Umbilical cord (tissue), 2 donors: ENCODE measurements around the gene GNG13. TPM values are rescaled to one million over a fixed set of nuclear protein-coding genes. Genes with fewer than 3 reads are reported as not detected.
"Not testable (repeated sequence)": the region's sequence is repeated elsewhere in the genome, so short reads cannot be mapped to it uniquely, and the experiment has no call there.

Experiments
- DNase-seq: peaks from one replicate; pipeline ENCODE4 v3.0.0-alpha.2; 2015; ENCODE audit warnings: low spot score
- total RNA-seq: library from RNA; depleted of rRNA; stranded (reverse); fragments of >200 nt; gene quantifications from one replicate; pipeline ENCODE4 v1.2.3, GENCODE V29; 2014; ENCODE audit warnings: low replicate concordance; ENCODE audit not compliant: insufficient read depth

The GNG13 gene, protein sequence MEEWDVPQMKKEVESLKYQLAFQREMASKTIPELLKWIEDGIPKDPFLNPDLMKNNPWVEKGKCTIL
- not detected for total RNA-seq

DNA sequence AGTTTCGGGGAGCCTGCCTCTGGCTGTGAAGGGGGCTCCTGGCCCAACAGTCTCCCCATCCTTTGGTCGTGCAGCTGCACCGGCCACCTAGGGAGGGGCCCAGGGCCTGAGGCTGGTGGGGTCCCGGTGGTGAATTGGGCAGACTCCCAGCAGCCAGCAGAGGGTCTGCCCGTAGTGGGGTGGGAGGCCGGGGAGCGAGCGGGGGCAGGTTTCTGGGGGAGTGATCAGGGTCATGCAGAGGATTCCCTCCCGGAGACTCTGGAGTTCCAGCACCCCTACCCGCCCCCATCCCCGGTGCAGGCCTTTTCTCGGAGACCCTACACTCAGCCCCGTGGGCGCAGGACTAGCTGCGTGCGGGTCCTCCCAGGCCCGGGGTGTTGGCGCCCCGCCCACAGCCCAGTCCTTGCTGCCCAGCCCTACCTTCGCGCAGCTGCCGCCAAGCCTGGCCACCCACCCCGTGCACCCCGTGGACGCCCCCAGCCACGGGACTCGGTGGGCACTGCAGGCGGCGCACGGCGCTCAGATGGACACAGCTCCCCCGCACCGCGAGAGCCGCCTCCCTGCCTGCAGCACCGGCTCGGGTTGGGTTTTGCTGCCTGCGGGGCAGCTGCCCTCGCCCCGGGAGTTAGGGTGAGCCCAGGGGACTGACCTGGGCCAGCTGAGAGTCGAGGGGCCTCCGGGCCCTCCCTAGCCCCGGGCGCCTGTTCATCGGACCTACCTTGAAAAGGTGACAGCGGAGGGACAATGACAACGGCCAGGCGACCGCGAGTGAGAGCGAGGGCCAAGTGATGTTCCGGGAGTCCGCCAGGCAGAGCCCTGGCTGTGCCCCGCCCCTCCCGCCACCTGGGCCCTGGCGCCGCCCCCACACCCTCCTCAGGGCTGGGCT, at the start of gene GNG13:
Gene GNG13, minus strand, starts transcription at position 787 of the 886 bp plus-strand sequence. CDS start 1,657 bp downstream, outside the sequence.
- no peak for DNase-seq

DNA sequence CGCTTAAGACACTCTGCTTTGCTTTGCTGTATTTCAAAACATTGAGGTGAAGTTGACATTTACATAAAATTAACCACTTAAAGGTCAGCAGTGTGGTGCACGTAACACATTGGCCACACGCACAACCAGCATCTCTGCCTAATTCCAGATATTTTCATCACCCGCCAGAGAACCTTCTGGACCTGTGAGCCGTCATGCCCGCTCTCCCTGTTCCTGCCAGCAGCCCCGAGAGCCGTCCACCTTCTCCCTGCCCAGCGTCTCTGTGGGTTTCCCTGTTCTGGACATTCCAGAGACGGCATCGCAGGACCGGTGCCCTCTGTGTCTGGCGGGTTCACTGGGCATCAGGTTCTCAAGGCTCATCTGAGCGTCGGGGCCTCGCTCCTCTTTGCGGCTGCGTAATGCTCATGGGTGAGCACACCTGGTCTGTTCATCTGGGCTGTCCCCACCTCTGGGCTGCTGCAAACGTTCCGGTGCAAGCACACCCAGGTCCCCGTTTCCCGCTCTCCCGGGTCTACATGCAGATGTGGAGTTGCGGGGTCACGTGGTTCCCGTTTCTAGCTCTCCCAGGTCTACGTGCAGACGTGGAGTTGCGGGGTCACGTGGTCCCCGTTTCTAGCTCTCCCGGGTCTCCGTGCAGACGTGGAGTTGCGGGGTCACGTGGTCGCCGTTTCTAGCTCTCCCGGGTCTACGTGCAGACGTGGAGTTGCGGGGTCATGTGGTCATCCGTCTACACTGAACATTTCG, 48.1 kb upstream of the GNG13 start:
- DNase-seq = no peak

DNA sequence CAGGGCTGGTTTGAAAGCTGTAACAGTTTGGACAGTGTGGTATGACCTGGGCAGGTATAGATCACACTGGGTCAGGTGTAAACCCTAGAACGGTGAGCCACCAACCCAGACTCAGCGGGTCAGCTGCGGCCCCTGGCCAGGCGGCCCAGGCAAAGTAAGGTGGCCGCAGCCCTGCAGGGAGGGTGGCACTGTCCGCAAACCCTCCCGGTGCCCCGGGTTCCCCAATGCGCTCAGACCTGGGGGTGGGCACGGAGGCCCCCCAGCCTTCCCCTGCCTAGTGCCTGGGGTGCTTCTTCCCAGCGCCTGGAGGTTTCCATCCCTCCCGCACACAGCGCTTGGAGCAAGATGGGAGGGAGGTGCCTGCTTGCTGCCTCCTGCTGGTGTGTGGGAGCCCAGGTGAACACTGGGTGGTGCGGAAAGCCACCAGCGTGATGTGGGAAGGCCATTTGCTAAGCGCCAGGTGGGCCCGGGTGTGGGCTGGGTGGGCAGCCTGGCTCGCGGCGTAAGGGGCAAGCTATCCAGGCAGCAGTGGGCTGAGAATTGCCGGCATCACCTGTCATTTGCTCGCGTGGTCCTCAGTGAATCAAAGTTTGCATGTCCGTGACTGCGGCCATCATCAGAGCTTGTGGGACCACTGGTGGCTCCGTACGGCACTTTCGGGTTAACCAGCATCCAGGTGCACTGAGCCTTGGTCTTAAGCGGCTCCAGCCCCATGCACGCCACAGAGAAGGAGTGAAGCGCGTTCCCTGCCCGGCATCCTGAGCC, 47.3 kb upstream of the GNG13 start:
- DNase-seq = no peak

DNA sequence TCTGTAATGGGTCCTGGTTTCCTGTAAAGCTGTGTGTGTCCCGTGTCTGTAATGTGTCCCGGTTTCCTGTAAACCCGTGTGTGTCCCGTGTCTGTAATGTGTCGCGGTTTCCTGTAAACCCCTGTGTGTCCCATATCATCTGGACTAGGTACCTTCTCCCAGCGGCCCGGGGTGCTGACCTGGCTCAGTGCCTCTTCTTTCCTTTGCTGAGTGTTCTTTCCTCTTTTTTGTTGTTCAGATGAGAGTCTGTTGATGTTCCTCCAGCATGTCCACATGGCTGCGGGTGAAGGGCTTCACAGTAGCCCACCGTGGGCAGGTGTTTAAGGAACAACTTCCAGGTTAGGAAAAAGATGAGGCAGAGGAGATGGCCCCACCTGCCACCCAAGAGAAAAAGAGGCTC, 46.6 kb upstream of the GNG13 start:
- no peak for DNase-seq

DNA sequence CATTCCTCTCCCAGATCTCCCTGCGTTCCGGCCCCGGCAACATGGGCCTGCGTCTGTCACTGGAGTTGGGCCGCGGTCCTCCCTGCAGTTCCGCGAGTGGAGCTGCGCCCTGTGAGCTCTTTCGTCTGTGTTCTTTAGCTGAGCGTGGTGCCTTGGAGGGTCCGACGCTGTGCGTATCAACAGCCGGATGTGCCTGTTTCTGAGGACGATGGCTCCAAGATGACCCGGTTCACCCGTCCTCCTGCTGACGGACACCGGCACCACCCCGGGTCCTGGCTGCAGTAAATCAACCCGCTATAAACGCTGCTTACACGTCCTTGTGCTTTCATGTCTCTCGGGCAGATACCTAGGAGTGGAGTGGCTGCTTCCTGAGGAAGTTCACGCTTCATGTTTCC, 44.8 kb upstream of the GNG13 start:
- DNase-seq = no peak

DNA sequence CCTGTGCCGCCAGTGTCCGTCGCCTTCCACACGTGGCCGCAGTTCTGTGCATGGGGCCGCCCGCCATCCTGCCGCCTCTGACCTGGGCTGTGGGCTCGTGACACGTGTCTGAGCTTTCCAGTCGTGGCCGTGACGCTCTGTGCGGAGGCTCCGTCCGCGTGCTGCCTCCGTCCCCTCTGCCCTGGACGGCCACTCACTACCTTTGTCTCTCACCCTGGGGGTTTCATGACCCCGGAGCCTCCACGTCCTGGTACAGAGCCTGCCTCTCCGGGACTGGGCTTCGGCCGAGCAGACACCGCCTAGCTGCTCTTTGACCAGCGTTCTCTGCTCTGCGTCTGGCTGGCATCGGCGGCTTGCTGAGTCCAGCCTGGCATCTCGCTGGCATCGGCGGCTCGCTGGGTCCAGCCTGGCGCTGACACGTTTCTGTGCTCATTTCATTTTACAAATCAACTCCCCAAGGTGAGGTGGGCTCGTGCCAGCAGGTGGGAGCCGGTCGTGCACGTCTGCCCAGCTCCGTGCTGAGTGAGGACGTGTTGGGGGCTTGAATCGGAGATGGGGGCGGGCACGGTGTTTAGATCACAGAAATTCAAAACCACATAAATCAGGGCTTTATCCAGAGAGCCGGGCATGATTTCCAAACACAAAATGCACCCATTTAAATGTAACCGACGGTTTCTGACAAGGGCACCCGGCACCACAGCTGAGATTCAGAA, 44.3 kb upstream of the GNG13 start:
- no peak for DNase-seq

DNA sequence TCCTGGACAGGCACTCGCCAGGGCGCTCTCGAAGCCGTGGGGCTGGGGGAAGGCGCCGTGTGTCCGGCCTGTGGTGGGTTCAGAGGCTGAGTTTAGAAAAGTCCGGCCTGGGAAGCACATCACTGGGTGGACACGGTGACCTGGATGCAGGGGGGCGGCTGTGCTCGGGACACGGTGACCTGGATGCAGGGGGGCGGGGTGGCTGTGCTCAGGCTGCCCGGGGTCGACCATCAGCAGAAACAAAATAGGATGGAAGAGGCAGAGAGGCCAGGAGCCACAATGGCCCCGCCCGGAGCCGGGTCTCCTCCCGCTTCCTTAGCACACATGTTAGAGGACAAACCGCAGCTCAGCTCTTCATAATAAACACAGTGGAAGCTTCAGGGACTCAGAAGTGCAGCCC, 43.2 kb upstream of the GNG13 start:
- no peak for DNase-seq

DNA sequence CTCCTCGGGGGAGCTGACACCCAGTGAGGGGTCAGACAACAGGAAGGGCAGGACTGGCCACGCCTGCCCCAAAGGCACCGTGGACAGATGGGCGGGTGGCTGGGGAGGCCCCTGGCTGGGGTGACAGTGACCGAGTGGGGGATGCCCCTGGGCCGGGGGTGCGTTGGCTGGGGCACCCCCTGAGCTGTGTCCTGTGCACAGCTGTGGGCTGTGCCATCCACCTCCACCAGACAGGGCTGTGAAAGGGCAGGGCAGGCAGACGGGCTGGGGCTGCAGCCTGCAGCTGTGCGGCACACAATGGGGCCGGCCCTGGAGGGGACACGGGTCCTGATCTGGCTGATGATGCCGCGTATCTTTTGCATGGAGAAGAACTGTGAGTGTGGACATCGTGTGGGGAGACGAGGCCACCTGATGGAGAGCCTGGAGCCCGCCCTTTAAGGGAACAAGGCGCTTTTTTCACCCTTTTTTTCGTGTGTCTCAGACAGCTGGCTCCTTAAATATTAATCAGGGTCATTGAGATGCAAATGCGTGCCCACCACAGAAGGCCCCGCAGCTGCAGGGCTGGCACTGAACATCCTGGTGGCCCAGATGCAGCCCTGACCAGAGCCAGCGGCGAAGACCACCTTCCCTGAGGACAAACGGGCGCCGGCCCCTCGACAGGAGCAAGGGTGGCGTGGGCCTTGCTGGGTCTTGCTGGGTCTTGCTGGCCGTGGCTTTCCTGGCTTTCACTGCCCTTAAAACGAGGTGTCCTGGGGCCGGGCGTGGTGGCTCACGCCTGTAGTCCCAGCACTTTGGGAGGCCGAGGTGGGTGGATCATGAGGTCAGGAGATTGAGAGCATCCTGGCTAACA, 42.4 kb upstream of the GNG13 start:
- no peak for DNase-seq

DNA sequence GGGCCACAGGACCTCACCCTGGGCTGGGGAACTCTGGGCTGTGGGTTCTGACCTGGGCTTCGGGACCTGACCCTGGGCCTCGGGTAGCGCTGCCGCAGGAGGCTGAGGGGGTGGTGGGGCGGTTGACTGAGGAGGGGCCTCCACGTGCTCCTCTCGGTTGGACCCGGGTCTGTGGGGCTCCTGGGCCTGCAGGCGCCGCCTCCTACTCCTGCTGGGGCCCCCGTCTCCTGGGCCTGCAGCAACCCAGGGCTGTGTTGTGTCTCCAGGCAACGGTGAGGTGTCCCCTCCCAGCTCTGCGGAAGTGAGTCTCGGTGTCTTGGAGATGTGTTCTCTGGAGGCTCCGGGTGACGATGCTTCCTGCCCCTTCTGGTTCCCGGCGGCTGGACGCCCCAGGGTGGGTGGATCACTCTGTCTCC, 41.5 kb upstream of the GNG13 start:
- DNase-seq = peak; percentile 52

DNA sequence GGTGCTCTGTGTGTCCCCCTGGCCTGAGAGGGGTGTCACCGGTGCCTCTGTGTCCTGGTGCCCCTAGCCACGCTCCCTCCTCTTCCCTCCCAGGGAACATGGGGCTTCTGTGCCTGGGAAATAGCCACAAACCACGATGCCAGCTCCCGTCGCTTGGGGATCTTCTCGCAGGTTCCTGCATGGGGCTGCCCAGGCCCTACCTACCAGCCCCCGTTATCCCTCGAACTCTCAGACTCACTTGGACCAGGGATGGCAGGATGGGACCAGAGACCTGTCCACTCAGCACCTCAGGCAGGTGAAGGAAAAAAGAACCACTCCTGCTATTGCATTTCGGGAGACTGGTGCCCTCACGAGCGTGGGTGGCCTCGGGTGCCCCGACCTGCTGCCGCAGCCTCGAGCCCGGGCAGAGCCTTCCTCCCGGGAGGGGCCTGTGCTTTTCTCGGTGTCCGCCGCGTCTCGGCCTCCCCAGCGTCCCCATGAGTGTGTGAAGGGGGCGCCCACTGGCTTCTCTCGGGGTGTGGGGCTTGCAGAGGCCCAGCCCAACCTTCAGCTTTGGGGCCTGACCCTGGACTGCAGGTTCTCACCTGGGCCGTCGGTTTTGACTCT, 41.0 kb upstream of the GNG13 start:
- DNase-seq = no peak

DNA sequence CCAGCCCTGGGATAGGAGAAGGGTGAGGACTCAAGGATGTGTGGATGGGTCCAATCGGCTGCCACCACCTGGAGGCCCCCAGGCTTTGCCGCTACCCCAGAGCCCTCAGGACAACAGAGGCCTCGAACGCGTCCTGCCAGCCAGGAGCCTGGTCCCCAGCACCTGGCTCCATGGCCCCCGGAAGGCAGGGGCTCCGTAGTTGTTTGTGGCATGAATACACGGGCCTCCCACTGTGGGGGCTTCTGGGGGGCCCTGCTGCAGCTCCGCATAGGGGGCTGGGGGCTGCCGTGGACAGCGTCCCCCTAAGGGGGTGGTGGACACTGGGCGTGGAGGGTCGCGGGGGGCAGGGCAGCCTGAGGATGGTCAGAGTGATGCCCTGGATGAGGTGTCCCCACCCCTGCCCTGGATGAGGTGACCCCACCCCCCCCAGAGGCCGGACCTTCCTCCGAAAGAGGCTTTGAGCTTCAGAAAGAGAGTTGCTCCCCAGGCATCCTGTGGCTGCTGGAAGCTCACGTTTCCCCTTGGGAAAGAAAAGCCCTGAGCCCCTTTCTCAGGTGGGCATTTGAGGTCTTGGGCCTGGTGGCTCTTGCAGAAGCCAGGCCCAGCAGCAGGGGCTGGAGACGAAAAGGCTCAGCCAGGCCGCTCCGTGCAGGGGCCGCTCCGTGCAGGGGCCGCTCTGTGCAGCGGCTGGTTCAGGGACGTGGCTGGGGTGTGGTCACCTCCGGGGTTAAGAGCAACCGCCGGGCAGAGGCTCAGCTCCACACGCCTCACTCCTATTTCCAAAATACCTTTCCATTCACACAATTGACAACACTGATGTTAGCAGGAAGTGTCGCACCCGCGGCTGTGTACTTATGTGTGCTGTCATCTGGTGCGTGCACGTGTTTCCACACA, 40.3 kb upstream of the GNG13 start:
- DNase-seq = no peak

DNA sequence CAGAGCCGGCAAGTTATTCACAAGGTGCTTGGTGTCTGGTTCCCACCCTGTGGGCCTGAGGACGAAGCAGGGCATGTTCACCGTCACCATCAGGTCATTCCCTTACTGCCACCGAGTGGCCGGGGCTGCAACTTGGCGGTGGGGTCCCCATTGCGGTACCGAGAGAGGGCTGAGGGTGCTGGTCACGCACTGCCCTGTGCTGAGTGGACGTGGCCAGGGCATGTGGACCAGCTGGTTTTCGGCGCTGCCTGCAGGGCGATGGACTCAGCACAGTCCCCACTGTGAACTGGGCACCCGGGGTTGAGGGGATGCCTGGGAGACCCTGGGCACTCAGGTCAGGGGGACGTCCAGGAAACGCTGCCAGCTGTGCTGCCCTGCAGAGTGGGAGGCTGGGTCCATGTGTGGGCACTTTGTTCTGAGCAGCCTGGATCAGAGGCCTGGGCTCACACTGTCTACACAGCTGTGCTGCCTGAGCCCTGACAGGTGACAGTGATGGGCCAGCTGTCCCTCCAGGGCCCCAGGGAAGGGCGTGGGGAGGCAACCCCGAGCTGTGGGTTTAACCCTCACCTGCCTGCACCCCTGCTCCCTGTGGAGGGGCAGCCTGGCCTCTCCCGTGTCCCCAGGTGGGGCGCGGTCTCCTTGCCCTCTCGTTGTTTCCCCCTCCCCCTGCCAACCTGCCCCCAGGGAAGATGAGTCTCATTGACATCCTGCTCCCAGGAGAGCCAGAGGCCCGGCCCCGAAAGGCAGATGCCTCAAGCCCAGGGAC, 39.3 kb upstream of the GNG13 start:
- DNase-seq = no peak

DNA sequence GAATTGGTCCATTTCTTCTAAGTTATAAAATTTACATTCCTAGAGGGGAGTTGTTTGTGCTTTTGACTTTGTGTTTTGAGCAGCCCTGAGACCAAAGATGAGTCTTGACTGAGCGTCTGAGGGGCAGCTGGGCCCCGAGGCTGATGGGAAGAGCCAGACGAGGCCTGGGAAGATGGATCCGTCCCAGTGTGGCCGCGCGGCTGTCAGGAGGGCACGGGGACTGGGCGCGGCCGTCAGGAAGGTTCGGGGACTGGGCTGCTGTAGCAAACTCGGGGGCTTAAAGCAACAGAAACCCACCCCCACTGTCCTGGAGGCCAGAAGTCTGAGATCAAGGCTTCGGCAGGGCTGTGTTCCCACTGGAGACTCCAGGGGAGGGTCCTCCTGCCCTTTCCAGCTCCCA, 38.2 kb upstream of the GNG13 start:
- no peak for DNase-seq

DNA sequence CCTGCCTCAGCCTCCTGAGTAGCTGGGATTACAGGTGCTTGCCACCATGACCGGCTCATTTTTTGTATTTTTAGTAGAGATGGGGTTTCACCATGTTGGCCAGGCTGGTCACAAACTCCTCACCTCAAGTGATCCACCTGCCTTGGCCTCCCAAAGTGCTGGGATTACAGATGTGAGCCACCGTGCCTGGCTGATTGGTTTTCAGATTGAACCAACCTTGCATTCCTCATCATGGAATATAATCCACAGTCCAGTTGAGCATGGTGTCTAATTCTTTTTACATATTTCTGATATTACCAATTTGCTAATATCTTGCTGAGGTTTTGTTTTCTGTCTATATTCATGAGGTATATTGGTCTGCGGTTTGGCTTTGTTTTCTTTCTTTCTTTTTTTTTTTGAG, 36.3 kb upstream of the GNG13 start:
- DNase-seq = not testable (repeated sequence)

DNA sequence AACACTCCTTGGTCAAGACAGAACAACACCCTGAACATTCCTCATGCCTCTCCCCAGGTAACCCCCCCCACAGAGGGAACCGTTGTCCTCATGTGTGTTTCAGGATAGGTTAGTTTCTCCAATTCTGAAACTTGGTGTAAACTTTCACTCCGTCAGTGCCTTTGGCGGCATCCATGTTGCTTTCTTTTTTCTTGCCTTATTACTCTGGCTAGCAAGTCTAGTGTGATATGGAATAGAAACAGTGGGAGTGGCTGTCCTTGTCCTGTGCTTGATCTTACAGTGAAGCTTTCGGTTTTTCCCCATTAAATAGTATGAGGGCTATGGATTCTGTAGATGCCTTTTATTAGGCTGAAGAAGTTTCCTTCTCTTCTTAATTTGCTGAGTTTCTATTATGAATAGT, 35.7 kb upstream of the GNG13 start:
- no peak for DNase-seq

DNA sequence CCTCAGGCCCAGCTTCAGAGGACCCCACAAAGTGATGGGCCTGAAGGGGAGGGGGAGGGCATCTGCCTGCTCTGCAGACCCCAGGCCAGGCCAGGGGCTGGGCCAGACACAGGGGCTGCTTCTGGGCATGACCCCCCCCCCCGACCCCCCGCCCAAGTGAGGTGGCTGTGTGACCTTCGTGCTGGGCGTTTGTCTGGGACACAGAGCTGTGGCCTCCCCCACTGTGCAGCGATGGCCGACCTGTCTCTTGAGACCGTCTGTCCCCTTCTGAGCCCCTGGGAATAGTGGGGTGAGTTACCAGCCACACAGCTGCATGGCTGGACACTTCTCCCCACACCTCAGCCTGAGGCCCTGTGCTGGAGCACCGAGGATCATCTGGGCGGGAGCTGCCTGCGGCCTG, 34.8 kb upstream of the GNG13 start:
- DNase-seq = no peak

DNA sequence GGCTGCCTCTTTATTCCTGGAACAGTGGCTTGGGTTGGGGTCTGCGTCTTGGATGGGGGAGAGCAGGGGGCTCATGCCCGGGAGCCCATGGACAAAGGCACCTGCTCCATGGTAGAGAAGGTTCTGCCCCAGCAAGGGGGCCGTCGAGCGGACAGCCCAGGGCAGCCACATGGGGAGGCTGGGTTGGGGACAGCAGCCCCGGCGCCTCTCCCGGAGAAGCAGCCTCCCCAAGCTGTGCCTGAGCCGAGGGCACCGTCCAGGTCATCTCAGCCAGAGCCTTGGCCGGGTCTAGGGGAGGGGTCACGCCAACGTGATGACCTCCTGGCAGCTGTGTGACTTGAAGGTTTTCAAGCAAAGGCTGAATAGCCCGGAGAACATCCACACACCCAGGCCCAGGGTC, 32.9 kb upstream of the GNG13 start:
- DNase-seq = no peak
